H1 (cell line): Measurements from ENCODE around the gene RBBP8. TPM values are rescaled to one million over a fixed set of nuclear protein-coding genes. Genes with fewer than 3 reads are reported as not detected.

Source experiments
- BRCA1 ChIP-seq: IDR thresholded peaks from 2 replicates; pipeline ENCODE4 v1.6.1; 2012; ENCODE audit warnings: low read depth, low read length, improper control_type of control experiment
- POLR2AphosphoS5 ChIP-seq: IDR thresholded peaks from 2 replicates; pipeline ENCODE4 v1.6.1; 2011; ENCODE audit warnings: low read depth, low read length
- polyA plus RNA-seq, 7 experiments: library from polyadenylated mRNA; depleted of rRNA in 3 of 7; stranded (reverse) in 5 of 7; unstranded in 2 of 7; fragments of >200 nt in 5 of 7; fragments of 200-250 nt in 2 of 7; gene quantifications; 1 replicate in 5 of 7; 2 replicates in 1 of 7; 4 replicates in 1 of 7; pipeline versions ENCODE4 v1.2.1 to v1.2.3, GENCODE V29; 2011 to 2013; ENCODE audit warnings: missing spikeins in 2 of 7, mixed read lengths in 2 of 7
- total RNA-seq: library from RNA; stranded (reverse); fragmentation: NEBNext Ultra II Directional; extraction: Animal tissue kit (Norgen Biotek cat#: 25700); gene quantifications from 2 replicates; pipeline ENCODE4 v1.2.1, GENCODE V29; 2021

Gene RBBP8
- total and polyA plus RNA-seq, 2 of the 8 experiments (the other 6 are each of a cell fraction or from before 2014, with no cell fraction given), result 16.1 to 65.8 TPM

- TF ChIP-seq POLR2AphosphoS5 (no peak), BRCA1 (no peak)
Observed at GRCh38 chr18:22900558-22901238, 32.4 kb upstream of the RBBP8 start (continued).
